Thyroid gland (tissue), 4 donors: Measurements from ENCODE around the gene TEX51.

ENCODE experiments used
- CTCF ChIP-seq, 6 experiments: fragments of 200-600 bp in 3 of 6; fragments of 450-650 bp in 3 of 6; sonication (generic) in 3 of 6; IDR thresholded peaks; one replicate each; pipeline ENCODE4 v1.5.1; 2016 to 2019; ENCODE audit warnings: antibody characterized with exemption in 6 of 6, mild to moderate bottlenecking in 2 of 6, inconsistent platforms in 1 of 6, moderate library complexity in 1 of 6
- POLR2A ChIP-seq, 2 donors: fragments of 450-650 bp; IDR thresholded peaks; one replicate each; pipeline ENCODE4 v1.6.1; 2017; ENCODE audit warnings: antibody characterized with exemption in 2 of 2, mild to moderate bottlenecking in 2 of 2, moderate library complexity in 1 of 2

GRCh38 chr2:126858991-126859390 lies 39.7 kb upstream of the TEX51 start:
- TF ChIP-seq CTCF (IDR thresholded peaks at IDR 0.05) = no peak
- no peak for TF ChIP-seq POLR2A (IDR thresholded peaks at IDR 0.05)
